ENCODE measurements around the gene PHF20.
"Not testable (repeated sequence)": the region's sequence is repeated elsewhere in the genome, so short reads cannot be mapped to it uniquely, and the experiment has no call there.

Gene PHF20

GRCh38 chr20:35757098-35757705 lies 14.6 kb upstream of the PHF20 start:
- H3K4me3 ChIP-seq (ENCODE audit: low read depth, low read length), result no peak overlapping the region
- DNase-seq (ENCODE audit: low read depth), result no peak
- TF ChIP-seq CTCF (IDR thresholded peaks at IDR 0.05; ENCODE audit: low read depth, low read length, missing control alignments), result no peak

GRCh38 chr20:35761548-35761947 lies 10.3 kb upstream of the PHF20 start:
- not testable (repeated sequence) for DNase-seq (ENCODE audit: low read depth); H3K4me3 ChIP-seq (ENCODE audit: low read depth, low read length)

GRCh38 chr20:35762461-35762860 lies 9.4 kb upstream of the PHF20 start:
- no peak for TF ChIP-seq CTCF (IDR thresholded peaks at IDR 0.05; ENCODE audit: low read depth, low read length, missing control alignments)
- DNase-seq (ENCODE audit: low read depth), result no peak
- H3K4me3 ChIP-seq (ENCODE audit: low read depth, low read length), result no peak overlapping the region

- not testable (repeated sequence) for H3K4me3 ChIP-seq (ENCODE audit: low read depth, low read length); DNase-seq (ENCODE audit: low read depth)
Measured at GRCh38 chr20:35764936-35765335, 6.9 kb upstream of the PHF20 start.

- H3K4me3 ChIP-seq (ENCODE audit: low read depth, low read length), result no peak overlapping the region
- no peak for TF ChIP-seq CTCF (IDR thresholded peaks at IDR 0.05; ENCODE audit: low read depth, low read length, missing control alignments)
- no peak for DNase-seq (ENCODE audit: low read depth)
Measured at GRCh38 chr20:35766843-35767242, 5.0 kb upstream of the PHF20 start.

- peak overlapping the region; percentile 8; the same call in 1 of the 2 replicates for H3K4me3 ChIP-seq (ENCODE audit: low read depth, low read length)
- TF ChIP-seq CTCF (IDR thresholded peaks at IDR 0.05; ENCODE audit: low read depth, low read length, missing control alignments), result no peak
- DNase-seq (ENCODE audit: low read depth), result peak; percentile 92
Measured at GRCh38 chr20:35767683-35768481, 3.9 kb upstream of the PHF20 start.

GRCh38 chr20:35768731-35769664 lies 2.8 kb upstream of the PHF20 start:
- DNase-seq (ENCODE audit: low read depth), result peak; percentile 40
- no peak for TF ChIP-seq CTCF (IDR thresholded peaks at IDR 0.05; ENCODE audit: low read depth, low read length, missing control alignments)
- H3K4me3 ChIP-seq (ENCODE audit: low read depth, low read length), result no peak overlapping the region

All from GM12864 (cell line).